Panc1 (cell line): ENCODE data around the gene FEV. TPM values are rescaled to one million over a fixed set of nuclear protein-coding genes. Genes with fewer than 3 reads are reported as not detected.

Experiments
- ATAC-seq: fragments of 200-7000 bp; cut with Tn5 transposase; 2 replicates; pipeline ENCODE4 v1.9.1; 2020; ENCODE audit warnings: mild to moderate bottlenecking, moderate library complexity
- BruUV-seq: library from RNA; stranded (reverse); fragments of 400-500 nt; replicated peaks from 2 replicates; lab custom pipeline; 2021; lab: Mats Ljungman, UMichigan
- CTCF ChIA-PET: fragments of 300-600 bp; sonication (Branson Sonifier 250); formaldehyde crosslinking; loops from one replicate; lab custom pipeline; 2022; ENCODE audit warnings: antibody characterized with exemption; lab: Charles Lee
- POLR2A ChIA-PET: fragments of 300-600 bp; sonication (Branson Sonifier 250); formaldehyde crosslinking; loops from one replicate; lab custom pipeline; 2022; ENCODE audit warnings: antibody characterized with exemption; lab: Charles Lee
- DNase-seq: peaks from one replicate; pipeline ENCODE4 v3.0.0-alpha.2; 2010; ENCODE audit warnings: low read depth, low spot score
- H3K27ac ChIP-seq: 2 replicates; pipeline ENCODE4 v1.5.1; 2011; ENCODE audit warnings: mild to moderate bottlenecking, low read length, inconsistent platforms
- H3K27me3 ChIP-seq: fragments of 200-500 bp; sonication (Bioruptor generic); 2 replicates; pipeline ENCODE4 v1.6.0; 2014; ENCODE audit warnings: low read length, inconsistent platforms; ENCODE audit not compliant: control insufficient read depth, insufficient read depth
- H3K36me3 ChIP-seq: fragments of 200-500 bp; sonication (Bioruptor generic); 2 replicates; pipeline ENCODE4 v1.5.1; 2014; ENCODE audit warnings: inconsistent platforms, mild to moderate bottlenecking, low read length, moderate library complexity; ENCODE audit not compliant: control insufficient read depth, insufficient read depth
- H3K4me1 ChIP-seq: 2 replicates; pipeline ENCODE4 v1.5.1; 2011; ENCODE audit warnings: inconsistent platforms, mild to moderate bottlenecking, low read length, moderate library complexity; ENCODE audit not compliant: control insufficient read depth, insufficient read depth
- H3K4me3 ChIP-seq, 2 experiments: 2 replicates each; pipeline ENCODE4 v1.5.1; 2011 to 2012; ENCODE audit warnings: low read depth in 2 of 2, low read length in 2 of 2, mild to moderate bottlenecking in 2 of 2, inconsistent platforms in 1 of 2, moderate library complexity in 1 of 2
- H3K9me3 ChIP-seq: fragments of 200-500 bp; sonication (Bioruptor generic); 2 replicates; pipeline ENCODE4 v1.5.1; 2014; ENCODE audit warnings: low read depth, mild to moderate bottlenecking, inconsistent platforms, low read length, moderate library complexity; ENCODE audit not compliant: control insufficient read depth, insufficient read depth
- POLR2AphosphoS5 ChIP-seq: IDR thresholded peaks from 2 replicates; pipeline ENCODE4 v1.6.1; 2012; ENCODE audit warnings: mild to moderate bottlenecking, low read depth, low read length, moderate library complexity
- SIN3A ChIP-seq: IDR thresholded peaks from 2 replicates; pipeline ENCODE4 v1.6.1; 2012; ENCODE audit warnings: low read depth, mild to moderate bottlenecking, low read length, moderate library complexity, borderline replicate concordance; ENCODE audit not compliant: insufficient read depth
- TCF7L2 ChIP-seq: IDR thresholded peaks from 2 replicates; pipeline ENCODE4 v1.6.1; 2011; ENCODE audit warnings: mild to moderate bottlenecking, low read depth, low read length, inconsistent platforms
- in situ Hi-C: cut with HindIII; loops from 2 replicates; pipeline ENCODE4 v1.10.0; 2016; ENCODE audit warnings: low sequenced_read_pairs, low pct_unique_long_range_greater_than_20kb
- intact Hi-C: fragments of 100-400 bp; cut with micrococcal nuclease; formaldehyde crosslinking; loops from one replicate; pipeline ENCODE4 v1.10.0; 2022; ENCODE audit not compliant: unreplicated experiment
- total RNA-seq: library from RNA; stranded (reverse); gene quantifications from one replicate; pipeline ENCODE4 v1.2.1, GENCODE V29; 2021; ENCODE audit not compliant: unreplicated experiment
- TF ChIP-seq, protein P1 (sequence below), 2 experiments: IDR thresholded peaks; 2 replicates each; pipeline ENCODE4 v1.6.1; 2011 to 2012; ENCODE audit warnings: low read depth in 2 of 2, control low read depth in 1 of 2, low read length in 1 of 2, mild to moderate bottlenecking in 1 of 2, moderate library complexity in 1 of 2; ENCODE audit not compliant: insufficient read depth in 1 of 2
- TF ChIP-seq, protein P2 (sequence below): fragments of 450-650 bp; IDR thresholded peaks from 2 replicates; pipeline ENCODE4 v1.5.1; 2017; ENCODE audit warnings: mild to moderate bottlenecking

The FEV gene
- total RNA-seq, 1 experiment from 2014 or later: not detected

DNA sequence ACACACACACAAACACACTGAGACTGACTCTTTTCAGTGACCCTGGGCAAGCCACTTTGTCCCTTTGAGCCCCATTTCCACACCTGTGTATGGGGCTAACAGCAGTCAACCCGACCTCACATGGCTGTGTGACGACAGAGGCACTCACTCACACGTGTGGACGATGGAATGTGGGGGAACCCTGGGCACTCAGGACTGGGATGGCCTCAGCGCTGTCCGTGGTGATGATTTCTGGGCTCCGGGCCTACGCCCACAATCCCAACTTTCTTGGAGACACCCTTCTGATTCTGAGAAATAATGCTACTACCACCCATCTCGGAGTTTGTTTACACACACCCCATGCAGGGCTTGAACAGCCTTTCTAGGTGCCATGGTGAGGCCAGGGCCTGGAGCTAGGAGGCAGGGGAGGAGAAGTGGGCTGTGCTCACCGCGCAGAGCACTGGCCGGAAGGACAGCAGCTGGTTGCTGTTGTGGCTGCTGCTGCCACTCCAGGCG is 6.7 kb upstream of the FEV start:
- POLR2A ChIA-PET: no interaction called here
- intact Hi-C loops: loop anchor here (10.0 kb wide), 1 partner anchor 163 kb away; no protein-coding TSS in a partner anchor
- Histone ChIP-seq H3K4me1 (0 out of 2 replicates have a peak, but pooled peaks cover 4% of the 10 kb centered on the region), H3K9me3 (no peaks in the 10 kb centered on the region), H3K4me3 (no peak overlapping the region), H3K27me3 (peaks cover 2% of the 10 kb centered on the region; the same call in 1 of the 2 replicates), H3K27ac (no peak overlapping the region), H3K36me3 (no peaks in the 10 kb centered on the region)
- no TSS peak for BruUV-seq
- in situ Hi-C loops: no loop called here
- CTCF ChIA-PET: interaction anchor here (1.0 kb wide), 1 partner anchor 10 kb away, joined by 4 read pairs; no protein-coding TSS in a partner anchor
- TF ChIP-seq, protein P1, sequence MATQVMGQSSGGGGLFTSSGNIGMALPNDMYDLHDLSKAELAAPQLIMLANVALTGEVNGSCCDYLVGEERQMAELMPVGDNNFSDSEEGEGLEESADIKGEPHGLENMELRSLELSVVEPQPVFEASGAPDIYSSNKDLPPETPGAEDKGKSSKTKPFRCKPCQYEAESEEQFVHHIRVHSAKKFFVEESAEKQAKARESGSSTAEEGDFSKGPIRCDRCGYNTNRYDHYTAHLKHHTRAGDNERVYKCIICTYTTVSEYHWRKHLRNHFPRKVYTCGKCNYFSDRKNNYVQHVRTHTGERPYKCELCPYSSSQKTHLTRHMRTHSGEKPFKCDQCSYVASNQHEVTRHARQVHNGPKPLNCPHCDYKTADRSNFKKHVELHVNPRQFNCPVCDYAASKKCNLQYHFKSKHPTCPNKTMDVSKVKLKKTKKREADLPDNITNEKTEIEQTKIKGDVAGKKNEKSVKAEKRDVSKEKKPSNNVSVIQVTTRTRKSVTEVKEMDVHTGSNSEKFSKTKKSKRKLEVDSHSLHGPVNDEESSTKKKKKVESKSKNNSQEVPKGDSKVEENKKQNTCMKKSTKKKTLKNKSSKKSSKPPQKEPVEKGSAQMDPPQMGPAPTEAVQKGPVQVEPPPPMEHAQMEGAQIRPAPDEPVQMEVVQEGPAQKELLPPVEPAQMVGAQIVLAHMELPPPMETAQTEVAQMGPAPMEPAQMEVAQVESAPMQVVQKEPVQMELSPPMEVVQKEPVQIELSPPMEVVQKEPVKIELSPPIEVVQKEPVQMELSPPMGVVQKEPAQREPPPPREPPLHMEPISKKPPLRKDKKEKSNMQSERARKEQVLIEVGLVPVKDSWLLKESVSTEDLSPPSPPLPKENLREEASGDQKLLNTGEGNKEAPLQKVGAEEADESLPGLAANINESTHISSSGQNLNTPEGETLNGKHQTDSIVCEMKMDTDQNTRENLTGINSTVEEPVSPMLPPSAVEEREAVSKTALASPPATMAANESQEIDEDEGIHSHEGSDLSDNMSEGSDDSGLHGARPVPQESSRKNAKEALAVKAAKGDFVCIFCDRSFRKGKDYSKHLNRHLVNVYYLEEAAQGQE (IDR thresholded peaks at IDR 0.05; ENCODE audit: insufficient read depth in 1 of 2, low read depth in 2 of 2, low read length in 1 of 2): peak; percentile 89 to 93
- TF ChIP-seq, protein P2, sequence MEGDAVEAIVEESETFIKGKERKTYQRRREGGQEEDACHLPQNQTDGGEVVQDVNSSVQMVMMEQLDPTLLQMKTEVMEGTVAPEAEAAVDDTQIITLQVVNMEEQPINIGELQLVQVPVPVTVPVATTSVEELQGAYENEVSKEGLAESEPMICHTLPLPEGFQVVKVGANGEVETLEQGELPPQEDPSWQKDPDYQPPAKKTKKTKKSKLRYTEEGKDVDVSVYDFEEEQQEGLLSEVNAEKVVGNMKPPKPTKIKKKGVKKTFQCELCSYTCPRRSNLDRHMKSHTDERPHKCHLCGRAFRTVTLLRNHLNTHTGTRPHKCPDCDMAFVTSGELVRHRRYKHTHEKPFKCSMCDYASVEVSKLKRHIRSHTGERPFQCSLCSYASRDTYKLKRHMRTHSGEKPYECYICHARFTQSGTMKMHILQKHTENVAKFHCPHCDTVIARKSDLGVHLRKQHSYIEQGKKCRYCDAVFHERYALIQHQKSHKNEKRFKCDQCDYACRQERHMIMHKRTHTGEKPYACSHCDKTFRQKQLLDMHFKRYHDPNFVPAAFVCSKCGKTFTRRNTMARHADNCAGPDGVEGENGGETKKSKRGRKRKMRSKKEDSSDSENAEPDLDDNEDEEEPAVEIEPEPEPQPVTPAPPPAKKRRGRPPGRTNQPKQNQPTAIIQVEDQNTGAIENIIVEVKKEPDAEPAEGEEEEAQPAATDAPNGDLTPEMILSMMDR: no peak
- TF ChIP-seq SIN3A (no peak), POLR2AphosphoS5 (no peak)
- ATAC-seq: no peak
- DNase-seq: no peak

DNA sequence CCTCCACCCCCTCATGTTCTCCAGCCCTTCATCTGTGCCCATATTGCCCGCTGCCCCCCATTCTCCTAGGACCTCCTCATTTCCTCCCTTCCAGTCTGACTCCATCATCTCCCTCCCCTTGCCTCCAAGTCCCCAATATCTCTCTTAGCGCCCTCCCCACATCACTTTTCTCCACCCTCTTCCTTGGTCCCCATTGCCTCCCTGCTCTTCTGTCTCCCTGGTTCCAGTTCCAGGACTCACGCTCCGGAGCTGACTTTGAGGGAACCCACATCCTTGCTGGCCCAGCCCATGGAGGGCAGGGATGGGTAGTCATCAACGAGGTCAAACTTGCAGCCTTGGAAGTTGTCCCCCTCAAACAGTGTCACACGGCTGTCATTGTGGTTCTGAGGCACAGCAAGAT is 5.6 kb upstream of the FEV start:
- Histone ChIP-seq H3K4me1 (no peaks in the 10 kb centered on the region), H3K36me3 (no peaks in the 10 kb centered on the region), H3K27ac (no peak overlapping the region), H3K4me3 (no peak overlapping the region), H3K9me3 (no peaks in the 10 kb centered on the region), H3K27me3 (peaks cover 7% of the 10 kb centered on the region; the same call in 1 of the 2 replicates)
- ATAC-seq (no peak), DNase-seq (no peak)
- TF ChIP-seq TCF7L2 (no peak), SIN3A (no peak), POLR2AphosphoS5 (no peak)
- TF ChIP-seq, protein P2: no peak
- TF ChIP-seq, protein P1 (IDR thresholded peaks at IDR 0.05; ENCODE audit: insufficient read depth in 1 of 2, low read depth in 2 of 2, low read length in 1 of 2): no peak
- POLR2A ChIA-PET: no interaction called here
- in situ Hi-C loops: no loop called here
- no TSS peak for BruUV-seq
- CTCF ChIA-PET: no interaction called here
- intact Hi-C loops: loop anchor here (10.0 kb wide), 1 partner anchor 164 kb away; no protein-coding TSS in a partner anchor
